ENCODE data around the gene AWAT1. TPM values are rescaled to one million over a fixed set of nuclear protein-coding genes. Genes with fewer than 3 reads are reported as not detected.
"Not testable (repeated sequence)": the region's sequence is repeated elsewhere in the genome, so short reads cannot be mapped to it uniquely, and the experiment has no call there.

Gene AWAT1
- total and polyA plus RNA-seq, 2 experiments from 2014 or later: not detected

DNA sequence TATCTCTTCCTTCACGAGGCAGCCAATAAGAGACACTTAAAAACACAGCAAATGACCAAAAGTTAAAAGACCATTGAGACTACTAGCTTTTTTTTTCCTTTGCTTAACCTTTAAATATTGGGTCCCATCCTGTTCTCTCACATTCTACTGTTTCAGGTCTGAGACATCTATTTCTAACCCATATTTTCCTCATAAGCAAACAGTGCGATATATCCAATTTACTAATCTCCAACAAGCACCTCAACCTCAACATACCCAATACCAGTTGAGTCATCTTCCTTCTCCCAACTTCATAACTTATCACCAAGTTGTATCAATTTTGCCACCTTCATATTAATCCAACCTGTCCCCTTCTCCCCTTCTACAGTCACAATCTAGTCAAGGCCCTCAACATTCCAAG is 7.0 kb downstream of the AWAT1 start:
- Histone ChIP-seq H3K79me2 (no peaks in the 10 kb centered on the region), H3K4me2 (no peak overlapping the region), H3K27ac (no peak overlapping the region), H3K9me3 (ENCODE audit: low read depth) (no peaks in the 10 kb centered on the region), H3K36me3 (replicated peaks; ENCODE audit: insufficient read depth, low read depth) (no peaks in the 10 kb centered on the region), H3K9me2 (replicated peaks; ENCODE audit: insufficient read depth) (no peaks in the 10 kb centered on the region), H2AFZ (no peak overlapping the region), H3K4me1 (ENCODE audit: insufficient read depth) (no peaks in the 10 kb centered on the region), H3K27me3 (no peaks in the 10 kb centered on the region), H3K4me3 (no peak overlapping the region), H4K20me1 (ENCODE audit: insufficient read depth, poor library complexity, severe bottlenecking) (no peaks in the 10 kb centered on the region)
- DNase-seq (ENCODE audit: low spot score): no peak
- TF ChIP-seq, protein P1, sequence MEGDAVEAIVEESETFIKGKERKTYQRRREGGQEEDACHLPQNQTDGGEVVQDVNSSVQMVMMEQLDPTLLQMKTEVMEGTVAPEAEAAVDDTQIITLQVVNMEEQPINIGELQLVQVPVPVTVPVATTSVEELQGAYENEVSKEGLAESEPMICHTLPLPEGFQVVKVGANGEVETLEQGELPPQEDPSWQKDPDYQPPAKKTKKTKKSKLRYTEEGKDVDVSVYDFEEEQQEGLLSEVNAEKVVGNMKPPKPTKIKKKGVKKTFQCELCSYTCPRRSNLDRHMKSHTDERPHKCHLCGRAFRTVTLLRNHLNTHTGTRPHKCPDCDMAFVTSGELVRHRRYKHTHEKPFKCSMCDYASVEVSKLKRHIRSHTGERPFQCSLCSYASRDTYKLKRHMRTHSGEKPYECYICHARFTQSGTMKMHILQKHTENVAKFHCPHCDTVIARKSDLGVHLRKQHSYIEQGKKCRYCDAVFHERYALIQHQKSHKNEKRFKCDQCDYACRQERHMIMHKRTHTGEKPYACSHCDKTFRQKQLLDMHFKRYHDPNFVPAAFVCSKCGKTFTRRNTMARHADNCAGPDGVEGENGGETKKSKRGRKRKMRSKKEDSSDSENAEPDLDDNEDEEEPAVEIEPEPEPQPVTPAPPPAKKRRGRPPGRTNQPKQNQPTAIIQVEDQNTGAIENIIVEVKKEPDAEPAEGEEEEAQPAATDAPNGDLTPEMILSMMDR (IDR thresholded peaks at IDR 0.05; ENCODE audit: poor library complexity): no peak
- TF ChIP-seq EZH2 (IDR thresholded peaks at IDR 0.05; ENCODE audit: borderline replicate concordance) (no peak), EZH2phosphoT487 (IDR thresholded peaks at IDR 0.05; ENCODE audit: low read depth, severe bottlenecking, unreplicated experiment) (no peak)
- WGBS (ENCODE audit: low lambda C conversion rate, missing lambda C conversion rate): 81% methylated on average over 2 of the region's 2 CpGs

DNA sequence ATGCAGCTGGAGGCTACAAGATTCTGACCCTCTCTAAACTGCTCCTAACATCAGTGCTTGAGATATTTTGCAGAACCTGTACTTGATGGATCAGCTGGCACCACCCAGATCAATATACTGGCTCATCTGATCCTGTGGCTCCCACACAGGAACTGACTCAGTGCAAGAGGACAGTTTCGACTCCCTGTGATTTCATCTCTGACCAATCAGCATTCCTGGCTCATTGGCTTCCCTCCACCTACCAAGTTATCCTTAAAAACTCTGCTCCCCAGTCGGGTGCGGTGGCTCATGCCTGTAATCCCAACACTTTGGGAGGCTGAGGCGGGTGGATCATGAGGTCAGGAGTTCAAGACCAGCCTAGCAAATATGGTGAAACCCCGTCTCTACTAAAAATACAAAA is 9.1 kb downstream of the AWAT1 start:
- H3K4me1 ChIP-seq (ENCODE audit: insufficient read depth); H3K27ac ChIP-seq; H2AFZ ChIP-seq; H3K79me2 ChIP-seq; H4K20me1 ChIP-seq (ENCODE audit: insufficient read depth, poor library complexity, severe bottlenecking); H3K27me3 ChIP-seq; H3K9me2 ChIP-seq (replicated peaks; ENCODE audit: insufficient read depth); H3K9me3 ChIP-seq (ENCODE audit: low read depth); H3K4me3 ChIP-seq; DNase-seq (ENCODE audit: low spot score); H3K36me3 ChIP-seq (replicated peaks; ENCODE audit: insufficient read depth, low read depth); H3K4me2 ChIP-seq: not testable (repeated sequence)
- 66% methylated on average over 5 of the region's 5 CpGs for WGBS (ENCODE audit: low lambda C conversion rate, missing lambda C conversion rate)

DNA sequence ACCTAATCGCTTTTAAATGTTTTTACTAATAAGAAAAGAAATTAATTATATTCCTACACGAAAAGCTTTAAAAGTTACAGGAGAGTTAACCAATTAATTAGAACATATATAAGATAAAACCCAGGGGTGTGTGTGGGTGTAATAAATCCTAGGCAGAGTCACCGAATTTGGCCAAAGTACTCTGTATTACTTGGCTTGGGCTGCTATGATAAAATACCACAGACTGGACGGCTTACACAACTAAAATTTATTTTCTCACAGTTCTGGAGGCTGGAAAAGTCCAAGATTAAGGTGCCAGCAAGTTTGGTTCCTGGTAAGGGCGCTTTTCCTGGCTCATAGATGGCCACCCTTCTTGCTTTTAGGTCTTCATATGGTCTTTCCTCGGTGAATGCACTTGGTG is 10.4 kb downstream of the AWAT1 start:
- Histone ChIP-seq H3K4me2 (no peak overlapping the region), H3K27me3 (no peaks in the 10 kb centered on the region)
- 74% methylated on average over 6 of the region's 6 CpGs for WGBS (ENCODE audit: low lambda C conversion rate, missing lambda C conversion rate)

DNA sequence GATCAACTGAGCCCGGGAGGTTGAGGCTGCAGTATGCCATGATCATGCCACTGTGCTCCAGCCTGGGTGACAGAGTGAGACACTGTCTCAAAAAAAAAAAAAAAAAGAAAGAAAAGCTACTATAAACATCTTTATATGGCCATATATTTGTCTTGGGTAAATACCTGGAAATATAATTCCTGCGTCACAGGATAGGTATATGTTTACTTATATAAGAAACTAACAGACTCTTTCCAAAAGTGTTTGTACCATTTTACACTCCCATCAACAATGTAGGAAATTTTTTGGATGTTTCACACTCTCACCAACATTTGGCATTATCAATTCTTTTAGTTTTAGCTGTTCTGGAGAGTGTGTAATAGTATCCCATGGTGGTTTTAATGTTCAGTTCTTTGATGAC is 12.8 kb downstream of the AWAT1 start:
- TF ChIP-seq EZH2phosphoT487 (IDR thresholded peaks at IDR 0.05; ENCODE audit: low read depth, severe bottlenecking, unreplicated experiment) (no peak), EZH2 (IDR thresholded peaks at IDR 0.05; ENCODE audit: borderline replicate concordance) (no peak)
- TF ChIP-seq, protein P1 (IDR thresholded peaks at IDR 0.05; ENCODE audit: poor library complexity): no peak
- H2AFZ ChIP-seq: no peak overlapping the region
- H3K9me3 ChIP-seq (ENCODE audit: low read depth): no peaks in the 10 kb centered on the region
- 88% methylated on average over 2 of the region's 2 CpGs for WGBS (ENCODE audit: low lambda C conversion rate, missing lambda C conversion rate)
- no peaks in the 10 kb centered on the region for H3K9me2 ChIP-seq (replicated peaks; ENCODE audit: insufficient read depth)
- no peak overlapping the region for H3K27ac ChIP-seq
- H3K27me3 ChIP-seq: no peaks in the 10 kb centered on the region
- no peaks in the 10 kb centered on the region for H3K79me2 ChIP-seq
- H3K4me1 ChIP-seq (ENCODE audit: insufficient read depth): no peaks in the 10 kb centered on the region
- H4K20me1 ChIP-seq (ENCODE audit: insufficient read depth, poor library complexity, severe bottlenecking): no peaks in the 10 kb centered on the region
- no peak overlapping the region for H3K4me2 ChIP-seq
- H3K36me3 ChIP-seq (replicated peaks; ENCODE audit: insufficient read depth, low read depth): no peaks in the 10 kb centered on the region
- H3K4me3 ChIP-seq: no peak overlapping the region
- no peak for DNase-seq (ENCODE audit: low spot score)

More for the DNA sequence above, 10.4 kb downstream of the AWAT1 start:
- Histone ChIP-seq H3K36me3 (replicated peaks; ENCODE audit: insufficient read depth, low read depth) (no peaks in the 10 kb centered on the region), H3K79me2 (no peaks in the 10 kb centered on the region), H3K9me2 (replicated peaks; ENCODE audit: insufficient read depth) (no peaks in the 10 kb centered on the region), H3K4me3 (no peak overlapping the region), H4K20me1 (ENCODE audit: insufficient read depth, poor library complexity, severe bottlenecking) (no peaks in the 10 kb centered on the region), H3K4me1 (ENCODE audit: insufficient read depth) (no peaks in the 10 kb centered on the region), H2AFZ (no peak overlapping the region), H3K27ac (no peak overlapping the region), H3K9me3 (ENCODE audit: low read depth) (no peaks in the 10 kb centered on the region)
- no peak for DNase-seq (ENCODE audit: low spot score)
- TF ChIP-seq EZH2 (IDR thresholded peaks at IDR 0.05; ENCODE audit: borderline replicate concordance): no peak
- TF ChIP-seq, protein P1 (IDR thresholded peaks at IDR 0.05; ENCODE audit: poor library complexity): no peak
- TF ChIP-seq EZH2phosphoT487 (IDR thresholded peaks at IDR 0.05; ENCODE audit: low read depth, severe bottlenecking, unreplicated experiment): no peak
